ENCODE measurements around the gene SPRN. TPM values are rescaled to one million over a fixed set of nuclear protein-coding genes. Genes with fewer than 3 reads are reported as not detected.

The SPRN gene
- total RNA-seq, 1 experiment from 2014 or later = 0.59 TPM

- H3K9me3 Mint-ChIP-seq = peaks cover 10% of the 10 kb centered on the region
- no peaks in the 10 kb centered on the region for H3K4me1 Mint-ChIP-seq
- H3K4me3 Mint-ChIP-seq = no peak overlapping the region
- peaks cover 14% of the 10 kb centered on the region for H3K36me3 Mint-ChIP-seq
- ATAC-seq = no peak
- no peak overlapping the region for H3K27ac Mint-ChIP-seq
- H3K27me3 Mint-ChIP-seq (ENCODE audit: low read depth) = peaks cover 12% of the 10 kb centered on the region
- POLR2A ChIA-PET = no interaction called here
- TF ChIP-seq E2F1 (CRISPR knock-in tag; IDR thresholded peaks at IDR 0.05) = no peak
- no peak for TF ChIP-seq FOXJ3 (CRISPR knock-in tag; IDR thresholded peaks at IDR 0.05; ENCODE audit: borderline replicate concordance)
- DNase-seq (ENCODE audit: low spot score) = no peak
- CTCF ChIA-PET = interaction anchor here (1.2 kb wide), 1 partner anchor 68 kb away, joined by 3 read pairs; no protein-coding TSS in a partner anchor
Measured at GRCh38 chr10:133420028-133420427, 4.4 kb downstream of the SPRN start.

DNA sequence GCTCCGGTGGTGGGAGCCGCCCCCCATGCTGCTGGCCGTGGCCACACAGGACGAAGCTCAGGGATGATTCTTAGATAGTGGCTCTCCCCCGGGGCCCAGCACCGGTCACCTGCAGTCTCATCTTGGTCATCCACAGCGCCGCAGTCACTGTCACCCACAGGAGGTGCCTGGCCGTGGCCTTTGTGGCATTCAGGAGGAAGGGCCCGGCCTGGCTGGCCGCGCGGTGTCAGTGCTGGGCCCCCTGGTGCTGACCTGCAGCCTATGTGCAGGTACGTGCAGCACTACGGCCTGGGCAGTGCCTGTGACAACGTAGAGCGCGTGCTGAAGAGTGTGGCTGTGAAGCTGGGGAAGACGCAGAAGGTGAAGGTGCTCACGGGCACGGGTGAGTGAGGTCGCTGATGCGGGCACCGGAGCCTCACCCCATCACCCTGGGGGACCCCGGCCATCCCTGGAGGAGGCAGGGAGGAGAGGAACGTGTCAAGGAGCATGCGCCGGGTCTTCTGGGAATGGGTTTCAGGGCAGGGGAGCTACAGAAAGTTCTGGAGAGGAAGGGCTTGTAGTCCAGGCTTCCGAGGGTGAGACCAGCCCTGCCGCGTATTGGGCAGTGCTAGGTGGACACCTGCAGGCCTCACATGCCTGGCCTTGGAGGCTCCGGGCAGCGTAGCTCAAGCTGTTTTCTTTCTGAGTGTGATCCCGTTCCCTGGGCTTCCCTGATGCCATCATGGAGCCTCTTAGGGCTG, 5.0 kb downstream of the SPRN start:
- DNase-seq (ENCODE audit: low spot score) = no peak
- Mint-ChIP-seq H3K36me3 (peaks cover 20% of the 10 kb centered on the region), H3K27me3 (ENCODE audit: low read depth) (peaks cover 12% of the 10 kb centered on the region), H3K9me3 (peaks cover 10% of the 10 kb centered on the region), H3K27ac (peak overlapping the region; percentile 76), H3K4me3 (no peak overlapping the region), H3K4me1 (no peaks in the 10 kb centered on the region)
- TF ChIP-seq, protein P1, sequence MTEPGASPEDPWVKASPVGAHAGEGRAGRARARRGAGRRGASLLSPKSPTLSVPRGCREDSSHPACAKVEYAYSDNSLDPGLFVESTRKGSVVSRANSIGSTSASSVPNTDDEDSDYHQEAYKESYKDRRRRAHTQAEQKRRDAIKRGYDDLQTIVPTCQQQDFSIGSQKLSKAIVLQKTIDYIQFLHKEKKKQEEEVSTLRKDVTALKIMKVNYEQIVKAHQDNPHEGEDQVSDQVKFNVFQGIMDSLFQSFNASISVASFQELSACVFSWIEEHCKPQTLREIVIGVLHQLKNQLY (CRISPR knock-in tag; IDR thresholded peaks at IDR 0.05) = no peak
- TF ChIP-seq FOXK1 (CRISPR knock-in tag; IDR thresholded peaks at IDR 0.05) (no peak), IRF2 (CRISPR knock-in tag; IDR thresholded peaks at IDR 0.05; ENCODE audit: borderline replicate concordance, low read depth) (no peak), SP1 (CRISPR knock-in tag; conservative IDR thresholded peaks at IDR 0.05) (no peak), HMGA2 (CRISPR knock-in tag; IDR thresholded peaks at IDR 0.05) (no peak), ZNF416 (CRISPR knock-in tag; IDR thresholded peaks at IDR 0.05) (no peak), STAT6 (CRISPR knock-in tag; conservative IDR thresholded peaks at IDR 0.05; ENCODE audit: low read depth) (no peak), E2F1 (CRISPR knock-in tag; IDR thresholded peaks at IDR 0.05) (no peak), ATF1 (CRISPR knock-in tag; IDR thresholded peaks at IDR 0.05) (no peak), RORB (CRISPR knock-in tag; IDR thresholded peaks at IDR 0.05) (no peak)
- TF ChIP-seq, protein P2, sequence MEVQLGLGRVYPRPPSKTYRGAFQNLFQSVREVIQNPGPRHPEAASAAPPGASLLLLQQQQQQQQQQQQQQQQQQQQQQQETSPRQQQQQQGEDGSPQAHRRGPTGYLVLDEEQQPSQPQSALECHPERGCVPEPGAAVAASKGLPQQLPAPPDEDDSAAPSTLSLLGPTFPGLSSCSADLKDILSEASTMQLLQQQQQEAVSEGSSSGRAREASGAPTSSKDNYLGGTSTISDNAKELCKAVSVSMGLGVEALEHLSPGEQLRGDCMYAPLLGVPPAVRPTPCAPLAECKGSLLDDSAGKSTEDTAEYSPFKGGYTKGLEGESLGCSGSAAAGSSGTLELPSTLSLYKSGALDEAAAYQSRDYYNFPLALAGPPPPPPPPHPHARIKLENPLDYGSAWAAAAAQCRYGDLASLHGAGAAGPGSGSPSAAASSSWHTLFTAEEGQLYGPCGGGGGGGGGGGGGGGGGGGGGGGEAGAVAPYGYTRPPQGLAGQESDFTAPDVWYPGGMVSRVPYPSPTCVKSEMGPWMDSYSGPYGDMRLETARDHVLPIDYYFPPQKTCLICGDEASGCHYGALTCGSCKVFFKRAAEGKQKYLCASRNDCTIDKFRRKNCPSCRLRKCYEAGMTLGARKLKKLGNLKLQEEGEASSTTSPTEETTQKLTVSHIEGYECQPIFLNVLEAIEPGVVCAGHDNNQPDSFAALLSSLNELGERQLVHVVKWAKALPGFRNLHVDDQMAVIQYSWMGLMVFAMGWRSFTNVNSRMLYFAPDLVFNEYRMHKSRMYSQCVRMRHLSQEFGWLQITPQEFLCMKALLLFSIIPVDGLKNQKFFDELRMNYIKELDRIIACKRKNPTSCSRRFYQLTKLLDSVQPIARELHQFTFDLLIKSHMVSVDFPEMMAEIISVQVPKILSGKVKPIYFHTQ (CRISPR knock-in tag; IDR thresholded peaks at IDR 0.05) = no peak
- ChIA-PET POLR2A (interaction anchor here (0.6 kb wide), 1 partner anchor 180 kb away, joined by 3 read pairs; no protein-coding TSS in a partner anchor), CTCF (interaction anchor here (1.2 kb wide), 1 partner anchor 68 kb away, joined by 3 read pairs; no protein-coding TSS in a partner anchor)
- no peak for ATAC-seq

All from WTC11 (cell line).